Ovary (tissue), 3 donors: ENCODE measurements around the gene ARSD.

Experiments
- POLR2A ChIP-seq: fragments of 450-650 bp; IDR thresholded peaks from one replicate; pipeline ENCODE4 v1.6.1; 2017; ENCODE audit warnings: antibody characterized with exemption, mild to moderate bottlenecking, moderate library complexity
- TF ChIP-seq, protein P1 (sequence below), 3 donors: fragments of 450-650 bp in 2 of 3; fragments of 200-600 bp in 1 of 3; IDR thresholded peaks; one replicate each; pipeline versions ENCODE4 v1.5.1 to v1.8.0; 2016 to 2022; ENCODE audit warnings: antibody characterized with exemption in 3 of 3, mild to moderate bottlenecking in 1 of 3
- donor health status: DM: no; HTN: no; CAD: no.

DNA sequence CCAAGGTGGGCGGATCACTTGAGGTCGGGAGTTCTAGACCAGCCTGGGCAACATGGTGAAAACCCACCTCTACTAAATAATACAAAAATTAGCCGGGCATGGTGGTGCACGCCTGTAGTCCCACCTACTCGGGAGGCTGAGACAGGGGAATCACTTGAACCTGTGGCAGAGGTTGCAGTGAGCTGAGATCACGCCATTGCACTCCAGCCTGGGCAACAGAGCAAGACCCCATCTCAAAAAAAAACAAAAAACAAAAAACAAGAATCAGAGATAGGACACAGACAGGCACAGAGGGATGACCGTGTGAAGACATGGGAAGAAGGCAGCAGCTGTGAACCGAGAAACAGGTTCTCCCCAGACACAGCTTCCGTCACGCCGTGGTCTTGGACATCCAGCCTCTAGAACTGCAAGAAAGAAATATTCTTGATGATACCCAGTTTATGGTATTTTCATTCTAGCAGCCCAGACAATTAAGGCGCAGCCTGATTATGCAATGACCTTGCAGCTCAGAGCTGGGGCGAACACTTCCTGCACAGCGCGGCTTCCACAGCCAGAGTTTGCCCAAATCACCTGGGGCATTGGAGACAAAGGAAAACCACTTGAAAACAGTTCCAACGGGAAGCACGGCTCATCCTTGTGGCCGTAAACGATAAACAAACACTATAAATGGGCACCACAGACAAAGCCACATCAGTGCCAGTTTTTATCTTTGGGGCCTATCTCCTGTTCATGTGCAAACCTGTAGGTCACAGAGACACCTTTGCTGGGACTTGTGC, 4.2 kb upstream of the ARSD start:
- TF ChIP-seq, protein P1, sequence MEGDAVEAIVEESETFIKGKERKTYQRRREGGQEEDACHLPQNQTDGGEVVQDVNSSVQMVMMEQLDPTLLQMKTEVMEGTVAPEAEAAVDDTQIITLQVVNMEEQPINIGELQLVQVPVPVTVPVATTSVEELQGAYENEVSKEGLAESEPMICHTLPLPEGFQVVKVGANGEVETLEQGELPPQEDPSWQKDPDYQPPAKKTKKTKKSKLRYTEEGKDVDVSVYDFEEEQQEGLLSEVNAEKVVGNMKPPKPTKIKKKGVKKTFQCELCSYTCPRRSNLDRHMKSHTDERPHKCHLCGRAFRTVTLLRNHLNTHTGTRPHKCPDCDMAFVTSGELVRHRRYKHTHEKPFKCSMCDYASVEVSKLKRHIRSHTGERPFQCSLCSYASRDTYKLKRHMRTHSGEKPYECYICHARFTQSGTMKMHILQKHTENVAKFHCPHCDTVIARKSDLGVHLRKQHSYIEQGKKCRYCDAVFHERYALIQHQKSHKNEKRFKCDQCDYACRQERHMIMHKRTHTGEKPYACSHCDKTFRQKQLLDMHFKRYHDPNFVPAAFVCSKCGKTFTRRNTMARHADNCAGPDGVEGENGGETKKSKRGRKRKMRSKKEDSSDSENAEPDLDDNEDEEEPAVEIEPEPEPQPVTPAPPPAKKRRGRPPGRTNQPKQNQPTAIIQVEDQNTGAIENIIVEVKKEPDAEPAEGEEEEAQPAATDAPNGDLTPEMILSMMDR (IDR thresholded peaks at IDR 0.05): no peak
- no peak for TF ChIP-seq POLR2A
